Epidermal melanocyte (primary cell): Measurements from ENCODE around the gene MARCKSL1.
"Not testable (repeated sequence)": the region's sequence is repeated elsewhere in the genome, so short reads cannot be mapped to it uniquely, and the experiment has no call there.

Experiments used
- DNase-seq: peaks from one replicate; pipeline ENCODE4 v3.0.0; 2011; ENCODE audit warnings: low spot score; ENCODE audit not compliant: insufficient read length

MARCKSL1 gene

GRCh38 chr1:32289256-32289655, 46.8 kb downstream of the MARCKSL1 start:
- DNase-seq: no peak

GRCh38 chr1:32286763-32287162, 49.3 kb downstream of the MARCKSL1 start:
- DNase-seq: no peak

GRCh38 chr1:32285658-32286057, 50.4 kb downstream of the MARCKSL1 start:
- DNase-seq: no peak

GRCh38 chr1:32284777-32285176, 51.3 kb downstream of the MARCKSL1 start:
- DNase-seq: not testable (repeated sequence)
